SHP77 (cell line): ENCODE results near the gene MKLN1.
A peak's percentile ranks its signal among the peaks of the same experiment; 100 is the strongest.
"Not testable (repeated sequence)": the region's sequence is repeated elsewhere in the genome, so short reads cannot be mapped to it uniquely, and the experiment has no call there.

Experiments
- DNase-seq, 2 experiments: peaks; one replicate each; lab custom pipeline; 2025; lab: John Stamatoyannopoulos, UW

Gene MKLN1

DNA sequence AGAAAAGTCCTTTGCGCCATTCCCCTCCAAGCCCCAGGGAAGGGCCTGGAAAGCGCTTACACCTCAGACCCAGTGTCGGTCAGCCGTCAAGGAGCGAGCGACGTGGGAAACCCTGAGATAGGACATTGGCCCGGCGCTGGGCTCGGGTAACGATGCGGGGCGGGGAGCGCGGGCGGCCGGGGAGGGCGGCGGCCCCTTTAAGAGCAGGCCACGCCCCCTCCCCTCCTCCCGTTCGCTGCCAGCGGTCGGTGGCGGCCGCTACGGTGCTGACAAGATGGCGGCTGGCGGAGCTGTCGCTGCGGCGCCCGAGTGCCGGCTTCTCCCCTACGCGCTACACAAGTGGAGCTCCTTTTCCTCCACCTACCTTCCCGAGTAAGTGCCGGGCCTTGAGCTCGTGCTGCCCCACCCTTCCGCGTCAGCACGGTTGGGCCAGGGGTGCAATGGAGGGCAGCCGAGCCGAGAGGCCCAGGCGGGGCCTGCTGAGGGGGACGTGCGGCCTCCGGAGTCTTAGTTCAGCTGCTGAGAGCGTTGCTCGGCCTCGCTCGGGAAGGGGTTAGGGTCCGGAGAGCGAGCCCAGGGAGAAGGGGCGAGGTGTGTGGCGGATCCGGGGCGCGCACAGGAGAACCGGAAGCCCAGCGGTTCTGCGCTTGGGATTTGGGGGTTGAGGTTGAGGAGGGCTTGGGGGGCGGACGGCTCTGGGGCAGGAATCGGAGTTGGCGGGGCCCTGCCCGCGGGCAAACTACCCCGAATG lies at the start of gene MKLN1:
Gene MKLN1 (plus strand): TSS at position 251 of the 751 bp plus-strand sequence. CDS start 24 bp downstream, at position 275.
- peak; percentile 75 to 90 for DNase-seq

DNA sequence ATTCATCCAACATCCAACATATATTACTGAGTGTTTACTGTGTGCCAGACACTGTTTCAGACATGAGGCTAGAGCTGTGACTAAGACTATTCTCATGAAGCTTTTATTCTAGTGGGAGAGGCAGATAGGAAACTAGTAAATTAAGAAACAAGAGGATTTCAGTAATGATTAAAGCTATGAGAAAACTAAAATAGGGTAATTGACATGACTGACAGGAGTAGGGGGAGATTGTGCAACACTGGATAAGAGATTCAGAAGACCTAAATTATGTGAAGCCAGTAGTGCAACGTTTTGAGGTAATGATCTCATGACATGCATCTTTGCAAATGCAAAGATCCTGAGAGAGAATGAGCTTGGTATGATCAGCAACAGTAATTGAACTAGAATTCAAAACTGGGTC lies 48.6 kb upstream of the MKLN1 start:
- DNase-seq = no peak

DNA sequence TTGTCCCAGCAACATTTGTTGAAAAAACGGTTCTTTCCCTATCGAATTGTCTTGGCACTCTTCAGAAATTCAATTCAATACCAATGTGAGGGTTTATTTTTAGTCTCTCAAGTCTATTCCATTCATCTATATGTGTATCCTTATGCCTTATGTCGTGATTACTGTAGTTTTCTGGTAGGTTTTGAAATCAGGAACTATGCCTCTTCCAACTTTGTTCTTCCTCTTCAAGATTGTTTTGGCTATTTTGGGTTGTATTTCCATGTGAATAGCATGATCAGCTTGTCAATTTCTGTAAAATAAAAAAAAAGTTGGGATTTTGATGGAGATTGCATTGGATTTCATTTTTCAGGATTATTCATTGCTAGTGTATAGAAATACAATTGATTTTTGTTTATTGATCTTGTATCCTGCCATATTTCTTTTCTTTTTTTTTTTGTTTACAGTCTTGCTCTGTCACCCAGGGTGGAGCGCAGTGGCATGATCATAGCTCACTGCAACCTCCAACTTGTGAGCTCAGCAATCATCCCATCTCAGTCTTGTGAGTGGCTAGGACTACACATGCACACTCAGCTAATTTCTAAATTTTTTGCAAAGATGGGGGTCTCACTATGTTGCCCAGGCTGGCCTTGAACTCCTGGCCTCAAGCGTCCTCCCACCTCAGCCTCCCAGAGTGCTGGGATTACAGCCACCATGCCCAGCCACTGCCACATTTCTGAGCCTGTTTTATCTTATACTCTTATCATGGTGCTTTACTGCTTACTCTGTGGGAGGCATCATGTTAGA lies 46.2 kb upstream of the MKLN1 start:
- no peak for DNase-seq

DNA sequence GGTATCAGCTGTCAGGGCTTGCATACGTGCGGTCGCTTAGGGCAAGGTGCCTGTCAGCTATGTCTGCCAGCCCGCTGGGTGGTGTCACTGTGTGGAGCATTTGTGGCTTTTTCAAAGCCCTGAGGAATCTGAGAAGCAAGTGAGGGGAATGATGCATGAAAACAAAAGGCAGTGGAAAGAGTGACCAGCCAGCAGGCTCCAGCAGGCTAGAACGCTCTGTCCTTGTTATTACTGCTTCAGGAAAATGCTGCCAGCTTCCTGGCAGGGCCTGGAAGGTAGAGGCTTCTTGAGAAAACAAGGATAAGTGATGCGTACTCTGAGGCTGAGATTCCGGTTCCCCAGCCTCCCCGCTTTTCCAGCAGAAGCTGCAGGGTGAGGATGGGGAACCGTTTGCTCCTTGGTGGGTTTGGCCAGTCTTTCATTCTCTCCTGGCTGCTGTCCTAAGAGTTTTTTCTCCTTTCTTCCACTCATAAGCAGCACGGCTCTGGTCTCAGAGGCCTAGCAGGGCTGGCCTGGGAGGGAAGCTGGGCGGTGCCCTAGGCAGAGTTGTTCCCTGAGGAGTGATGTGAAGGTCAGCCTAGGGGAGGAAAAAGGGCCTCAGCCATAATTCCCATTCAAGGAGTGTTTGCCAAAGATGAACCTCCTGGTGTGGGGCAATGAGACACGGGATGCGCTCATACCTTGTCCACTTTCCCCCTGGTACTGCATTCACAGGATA lies 42.8 kb upstream of the MKLN1 start:
- no peak for DNase-seq

DNA sequence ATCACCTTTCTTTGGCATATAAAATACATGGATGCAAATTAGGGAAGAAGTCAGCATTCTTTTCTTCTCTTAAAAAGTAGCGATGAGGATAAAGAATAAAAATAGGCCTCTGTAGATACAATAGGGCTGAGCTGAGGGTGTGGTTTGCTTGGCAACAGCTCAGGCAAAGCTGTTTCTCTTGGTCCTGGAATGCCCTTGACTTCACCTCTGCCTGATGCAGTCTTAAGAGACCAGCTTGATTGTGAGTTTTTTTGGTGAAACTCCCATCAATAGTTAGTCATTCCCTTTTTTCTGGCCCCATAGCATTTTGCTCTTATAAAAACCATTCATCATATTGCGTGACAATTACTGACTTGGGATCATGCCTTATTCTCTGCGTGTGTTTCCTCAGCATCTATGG lies 42.1 kb upstream of the MKLN1 start:
- no peak for DNase-seq

DNA sequence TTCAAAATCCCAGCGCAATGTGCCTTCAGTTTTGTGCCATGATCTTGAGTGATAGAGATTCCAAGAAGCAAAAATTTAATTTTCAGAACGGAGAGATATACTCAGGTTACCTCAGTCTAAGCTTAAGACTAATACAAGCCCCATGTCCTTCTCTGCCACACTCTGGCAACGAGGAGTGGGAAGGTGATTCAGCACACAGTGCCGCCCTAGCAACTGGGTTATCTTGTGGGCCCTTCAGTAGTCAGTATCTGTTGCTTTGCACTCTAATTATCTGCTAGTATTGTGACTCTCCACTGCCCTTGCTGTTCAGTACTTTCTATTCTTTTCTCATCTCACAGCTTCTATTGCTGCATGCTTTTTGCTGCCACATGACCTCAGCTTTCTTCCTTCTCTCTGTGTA lies 39.2 kb upstream of the MKLN1 start:
- no peak for DNase-seq

DNA sequence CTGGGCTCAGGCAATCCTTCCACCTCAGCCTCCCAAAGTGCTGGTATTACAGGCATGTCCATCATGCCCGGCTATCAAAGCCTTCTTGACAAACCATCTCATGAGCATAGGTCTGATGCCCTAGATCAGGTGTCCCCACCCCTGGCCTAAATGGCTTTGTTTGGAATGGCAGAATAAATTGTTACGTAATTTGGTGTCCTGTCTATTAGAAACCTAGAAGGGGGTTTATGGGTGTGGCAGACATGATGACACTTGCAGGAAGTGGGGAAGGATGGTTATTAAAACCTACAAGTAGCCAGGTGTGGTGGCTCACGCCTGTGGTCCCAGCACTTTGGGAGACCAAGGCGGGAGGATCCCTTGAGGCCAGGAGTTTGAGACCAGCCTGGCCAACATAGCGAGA lies 38.6 kb upstream of the MKLN1 start:
- no peak for DNase-seq

DNA sequence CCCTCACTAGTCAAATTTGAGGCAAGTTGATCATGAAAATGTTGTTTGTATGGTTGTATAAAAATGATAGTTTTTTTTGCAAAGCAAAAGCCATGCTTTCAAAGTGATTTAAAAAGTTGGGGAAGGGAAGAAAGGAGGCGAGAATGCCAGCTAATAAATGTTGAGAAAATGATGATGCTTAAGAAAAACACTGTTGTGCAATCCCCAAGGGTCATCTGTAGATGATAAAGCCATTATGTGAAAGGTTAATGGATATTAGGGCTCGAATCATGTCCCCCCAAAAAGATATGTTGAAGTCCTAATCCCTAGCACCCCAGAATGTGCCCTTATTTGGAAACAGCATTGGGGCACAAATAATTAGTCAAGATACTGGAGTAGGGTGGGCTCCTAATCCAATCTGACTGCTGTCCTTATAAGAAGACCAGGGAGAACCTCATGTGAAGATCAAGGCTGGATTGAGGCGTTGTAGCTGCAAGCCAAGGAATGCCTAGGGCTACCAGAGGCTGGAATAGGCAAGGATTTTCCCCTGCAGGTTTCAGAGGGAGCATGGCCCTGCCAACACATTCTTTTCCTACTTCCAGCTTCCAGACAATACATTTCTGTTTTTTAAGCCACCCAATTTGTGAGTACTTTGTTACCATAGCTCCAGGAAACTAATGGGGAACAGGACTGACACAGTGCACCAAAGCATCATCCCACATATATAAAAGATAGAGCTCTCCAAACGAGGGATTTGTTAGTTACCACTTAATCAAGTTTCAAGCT lies 35.4 kb upstream of the MKLN1 start:
- no peak for DNase-seq

DNA sequence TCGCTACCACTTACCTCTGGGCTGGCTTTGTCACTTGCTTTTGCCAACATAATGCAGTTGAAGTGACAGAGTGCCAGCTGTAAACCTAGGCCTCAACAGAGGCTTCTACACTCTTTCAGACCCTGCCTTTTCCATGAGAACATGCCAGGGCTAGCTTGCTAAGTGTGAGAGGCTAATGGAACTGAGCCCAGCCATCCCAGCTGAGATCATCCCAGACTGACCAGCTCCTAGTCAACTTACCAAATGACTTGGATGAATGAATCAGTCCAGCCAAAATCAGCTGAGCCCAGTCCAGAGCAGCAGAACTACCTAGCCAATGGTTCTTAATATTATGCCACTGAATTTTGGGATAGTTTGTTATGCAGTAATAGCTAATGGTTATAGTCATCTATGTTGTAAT lies 34.7 kb upstream of the MKLN1 start:
- no peak for DNase-seq

DNA sequence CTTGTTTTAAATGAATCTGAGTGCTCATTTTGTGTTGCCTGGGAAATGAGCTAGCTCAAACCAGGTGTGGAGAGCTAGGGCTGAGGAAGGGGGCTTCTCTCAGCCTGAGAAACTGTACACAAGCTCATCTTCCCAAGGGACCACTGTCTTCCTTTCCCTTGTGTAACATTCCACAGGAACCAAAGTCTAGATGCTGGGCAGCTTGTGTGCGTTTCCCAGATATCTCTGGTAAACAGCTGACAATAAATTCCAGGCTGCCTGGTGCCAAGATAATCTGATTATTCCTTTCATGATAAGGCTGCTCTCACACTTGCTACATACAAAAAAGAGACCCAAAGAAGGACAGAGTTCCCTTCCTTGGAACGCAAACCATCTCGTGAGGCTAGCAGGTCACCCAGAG lies 33.1 kb upstream of the MKLN1 start:
- DNase-seq = no peak

DNA sequence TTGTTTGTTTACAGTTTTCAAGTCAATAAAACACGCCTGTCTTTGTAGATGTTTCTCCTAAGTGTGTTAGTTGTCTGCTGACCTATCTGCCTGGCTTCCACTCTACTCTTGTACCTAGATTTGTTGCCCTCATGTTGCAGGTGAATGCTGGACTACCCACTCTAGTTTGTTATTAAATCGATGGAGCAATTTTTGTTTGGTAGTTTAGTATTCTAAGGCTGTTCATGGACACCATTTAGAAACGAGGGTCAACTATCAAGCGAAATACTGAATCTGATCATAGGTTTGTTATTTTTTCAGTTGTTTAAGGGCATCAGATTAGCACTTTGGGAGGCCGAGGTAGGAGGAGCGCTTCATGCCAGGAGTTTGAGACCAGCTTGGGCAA lies 29.1 kb upstream of the MKLN1 start:
- no peak for DNase-seq

DNA sequence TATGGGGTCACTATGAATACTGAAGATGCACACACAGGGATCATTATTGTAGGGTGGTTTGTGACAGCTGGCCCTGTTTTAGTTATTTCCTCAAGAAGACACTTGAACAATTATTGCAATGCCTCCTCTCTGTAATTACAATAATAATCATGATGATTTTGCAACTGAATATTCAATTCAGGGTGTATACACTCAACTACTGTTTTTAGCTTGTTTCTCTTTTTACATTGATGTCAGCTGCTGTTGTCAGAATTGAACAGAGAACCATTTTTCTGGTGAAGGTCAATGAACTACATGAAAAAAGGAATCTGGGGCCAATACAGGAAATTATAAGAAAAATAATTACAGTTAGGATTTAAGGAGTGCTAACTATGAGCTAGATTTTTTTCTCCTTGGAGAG lies 28.6 kb upstream of the MKLN1 start:
- DNase-seq = no peak

DNA sequence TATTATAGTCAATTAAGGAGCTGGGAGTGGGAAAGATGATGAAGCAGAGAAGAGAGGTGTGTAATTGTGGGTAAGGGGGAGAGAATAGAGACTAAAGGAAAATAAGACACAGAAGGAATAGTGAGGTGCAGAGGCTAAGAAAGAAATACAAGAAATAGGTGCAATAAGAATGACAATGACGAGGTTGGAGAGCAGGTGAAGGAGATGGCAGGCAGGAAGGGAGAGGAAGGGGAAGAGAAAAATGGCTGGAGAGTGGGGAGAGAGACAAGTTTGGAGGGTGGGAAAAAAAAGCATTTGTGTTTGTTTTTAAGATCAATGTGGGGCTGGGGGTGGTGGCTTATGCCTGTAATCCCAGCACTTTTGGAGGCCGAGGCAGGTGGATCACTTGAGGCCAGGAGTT lies 27.6 kb upstream of the MKLN1 start:
- no peak for DNase-seq

DNA sequence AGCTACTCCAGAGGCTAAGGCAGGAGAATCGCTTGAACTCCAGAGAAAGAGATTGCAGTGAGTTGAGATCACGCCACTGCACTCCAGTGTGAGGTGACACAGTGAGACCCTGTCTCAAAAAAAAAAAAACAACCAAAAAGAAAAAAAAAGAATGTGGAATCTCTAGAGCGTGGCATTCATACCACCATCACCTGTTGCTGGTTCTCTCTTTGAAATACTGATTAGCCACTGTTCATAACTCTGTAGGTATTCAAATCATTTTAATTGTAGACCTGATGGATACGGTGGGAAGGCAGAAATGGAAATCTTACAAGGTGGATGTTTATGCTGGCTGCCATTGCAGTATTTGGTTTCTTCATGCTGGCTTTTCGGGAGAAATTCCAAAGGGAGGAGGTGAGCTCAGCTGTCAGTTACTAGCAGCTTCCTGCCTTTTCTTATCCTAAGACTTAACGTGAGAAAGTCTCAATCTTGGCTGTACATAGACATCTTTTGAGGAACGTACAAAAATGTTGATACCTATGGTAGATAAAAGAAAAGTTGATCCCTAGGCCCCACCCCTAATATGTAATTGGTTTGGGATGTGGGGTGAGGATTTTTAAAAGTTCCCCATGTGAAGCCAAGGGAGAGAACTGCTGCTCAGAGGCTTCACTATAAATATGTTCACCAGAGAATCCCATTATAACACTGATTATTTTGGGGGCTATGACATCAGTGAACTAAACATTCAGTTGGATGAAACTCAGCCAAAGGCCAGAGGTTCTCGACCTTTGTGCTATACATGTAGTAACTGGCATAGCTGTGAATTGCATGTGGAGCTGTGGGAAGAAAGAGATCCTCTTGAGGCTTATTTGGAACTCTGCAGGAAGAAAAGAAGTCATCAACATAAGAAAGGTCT lies 26.9 kb upstream of the MKLN1 start:
- DNase-seq = no peak

DNA sequence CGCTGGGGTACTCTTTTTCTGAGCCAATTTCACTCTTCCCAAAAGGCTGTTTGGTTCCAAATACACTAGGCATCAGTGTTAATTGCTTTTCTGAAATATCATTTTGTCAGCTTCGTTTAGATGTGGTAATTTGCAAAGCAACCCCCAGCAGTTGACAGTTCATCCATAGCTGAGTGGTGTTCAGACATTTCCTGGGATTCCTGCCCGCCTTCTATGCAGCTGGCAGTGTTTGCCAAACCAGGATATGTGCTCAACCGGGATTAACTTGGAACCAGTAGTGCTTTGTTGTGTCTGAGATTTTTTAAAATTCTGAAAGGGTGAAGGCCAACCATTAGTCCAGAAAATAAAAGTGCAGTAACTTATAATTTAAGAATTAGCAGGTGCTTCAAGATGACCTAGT lies 25.2 kb upstream of the MKLN1 start:
- no peak for DNase-seq

DNA sequence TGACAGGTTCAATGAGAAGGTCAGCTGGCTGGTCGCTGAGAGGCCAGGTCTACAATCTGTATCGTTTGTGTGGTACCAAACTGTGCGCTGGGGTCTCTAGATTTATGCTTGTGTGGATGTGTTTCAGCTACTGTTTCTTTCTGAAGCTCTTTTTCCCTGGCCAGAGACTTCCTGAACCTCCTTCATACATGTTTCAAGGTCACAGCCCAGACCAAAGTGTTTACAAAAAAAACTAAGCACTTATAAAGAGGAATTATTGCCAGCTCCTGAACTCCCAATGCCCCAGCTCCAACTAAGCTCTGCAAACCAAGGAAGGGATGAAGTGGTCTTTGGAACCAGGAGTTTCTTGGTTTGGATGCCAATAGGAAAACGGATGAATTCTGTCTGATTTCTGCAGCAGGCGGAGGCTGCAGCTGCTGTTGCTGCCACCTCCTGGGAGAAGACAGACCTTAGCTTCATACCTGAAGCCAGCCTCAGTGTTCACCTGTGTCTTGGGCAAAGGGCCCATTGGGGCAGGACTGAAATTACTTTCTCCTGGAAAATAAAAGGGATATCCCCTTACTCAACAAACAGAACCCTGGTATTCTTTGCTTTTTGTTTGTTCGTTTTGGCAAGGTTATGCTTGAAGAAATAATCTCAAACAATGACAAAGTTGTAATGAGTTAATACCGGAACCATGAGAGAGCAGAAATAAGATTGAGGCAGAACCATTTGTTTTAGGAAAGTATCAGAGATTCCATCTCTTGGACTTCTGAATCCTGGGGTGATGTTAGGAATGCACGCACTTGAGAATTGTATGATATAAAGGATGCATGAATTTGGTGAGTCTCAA lies 24.6 kb upstream of the MKLN1 start:
- peak; percentile 33 to 65 for DNase-seq

DNA sequence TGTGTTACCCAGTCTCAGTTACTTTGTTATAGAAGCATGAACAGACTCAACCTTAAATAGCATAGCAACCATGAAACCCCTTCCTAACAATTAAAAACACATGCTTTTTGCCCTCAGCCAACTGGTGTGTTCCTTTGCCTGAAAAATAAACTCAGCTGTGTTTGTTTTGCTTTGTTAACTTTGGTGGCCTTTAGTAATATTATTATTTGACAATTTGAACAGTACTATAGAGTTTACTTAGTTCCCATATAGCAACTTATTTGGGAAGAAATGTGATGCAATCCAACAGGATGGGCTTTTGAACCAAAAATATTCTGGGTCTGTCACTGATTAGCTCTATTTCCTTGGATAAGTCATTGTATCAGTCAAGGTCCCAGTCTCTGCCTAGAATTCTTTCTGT lies 22.5 kb upstream of the MKLN1 start:
- no peak for DNase-seq

DNA sequence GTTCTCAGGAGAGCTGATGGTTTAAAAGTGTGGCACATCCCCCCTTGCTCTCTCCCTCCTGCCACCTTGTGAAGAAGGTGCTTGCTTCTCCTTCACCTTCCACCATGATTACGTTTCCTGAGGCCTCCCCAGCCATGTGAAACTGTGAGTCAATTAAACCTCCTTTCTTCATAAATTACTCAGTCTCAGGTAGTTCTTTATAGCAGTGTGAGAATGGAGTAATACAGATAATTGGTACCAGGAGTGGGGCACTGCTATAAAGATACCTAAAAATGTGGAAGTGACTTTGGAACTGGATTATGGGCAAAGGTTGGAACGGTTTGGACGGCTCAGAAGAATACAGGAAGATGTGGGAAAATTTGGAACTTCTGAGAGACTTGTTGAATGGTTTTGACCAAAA lies 21.6 kb upstream of the MKLN1 start:
- DNase-seq = not testable (repeated sequence)

DNA sequence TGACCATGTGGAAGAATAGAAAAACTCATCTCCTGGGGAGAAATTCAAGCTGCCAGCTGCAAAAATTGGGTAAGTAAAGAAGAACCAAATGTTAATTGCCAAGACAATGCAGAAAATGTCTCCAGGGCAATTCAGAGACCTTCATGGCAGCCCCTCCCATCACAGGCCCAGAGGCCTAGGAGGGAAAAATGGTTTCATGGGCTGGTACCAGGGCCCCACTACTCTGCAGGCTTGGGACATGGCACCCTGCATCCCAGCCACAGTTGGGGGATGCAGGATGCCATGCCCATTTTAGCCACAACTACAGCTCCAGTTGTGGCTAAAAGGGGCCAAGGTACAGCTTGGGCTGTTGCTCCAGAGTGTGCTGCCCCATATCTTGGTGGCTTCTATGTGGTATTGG lies 20.9 kb upstream of the MKLN1 start:
- no peak for DNase-seq

DNA sequence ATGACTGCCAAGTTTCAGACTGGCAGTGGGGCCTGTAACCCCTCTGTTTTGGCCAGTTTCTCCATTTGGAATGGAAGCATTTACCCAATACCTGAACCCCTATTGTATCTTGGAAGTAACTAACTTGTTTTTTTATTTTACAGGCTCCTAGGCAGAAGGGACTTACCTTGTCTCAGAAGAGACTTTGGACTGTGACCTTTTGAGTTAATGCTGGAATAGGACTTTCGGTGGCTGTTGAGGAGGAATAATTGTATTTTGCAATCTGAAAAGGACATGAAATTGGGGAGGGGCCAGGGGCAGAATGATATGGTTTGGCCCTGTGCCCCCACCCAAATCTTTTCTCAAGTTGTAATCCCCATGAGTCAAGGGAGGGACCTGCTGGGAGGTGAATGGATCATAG lies 20.0 kb upstream of the MKLN1 start:
- DNase-seq = no peak
